ENCODE measurements around the gene ACMSD. TPM values are rescaled to one million over a fixed set of nuclear protein-coding genes. Genes with fewer than 3 reads are reported as not detected.

ACMSD gene
- total and polyA plus RNA-seq, 2 of the 13 experiments (the other 11 are each of a cell fraction or from before 2014, with no cell fraction given), result not detected

DNA sequence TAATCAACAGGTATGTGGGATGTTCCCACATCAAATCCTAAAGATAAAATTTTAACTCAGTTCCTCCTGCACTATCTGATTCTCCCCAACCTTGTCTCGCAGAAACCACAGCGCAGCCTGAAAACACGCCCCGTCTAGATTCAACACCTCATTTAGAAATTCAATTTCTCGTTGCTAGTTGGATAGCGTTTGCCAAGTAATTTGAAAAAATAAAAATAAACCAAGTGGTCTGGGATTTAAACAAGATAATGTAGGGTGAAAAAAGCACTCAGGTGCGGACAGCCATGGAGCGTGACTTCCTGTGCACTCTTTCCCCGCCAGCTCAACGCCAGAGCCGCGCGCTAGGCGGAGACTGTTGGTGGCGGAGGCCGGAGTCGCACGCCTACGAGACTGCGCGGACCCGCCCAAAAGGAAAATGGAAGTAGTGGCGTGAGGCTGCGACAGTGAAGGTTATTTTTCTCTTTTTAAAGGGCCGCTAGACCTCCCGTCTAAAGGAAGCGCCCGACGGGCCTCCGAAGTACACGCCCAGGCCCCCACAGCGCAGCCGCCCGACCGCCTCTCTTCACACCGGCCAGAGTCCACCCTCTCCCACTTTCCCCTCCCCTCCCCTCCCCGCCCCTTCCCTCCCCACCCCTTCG, 79.6 kb downstream of the ACMSD start (continued):
- TF ChIP-seq, protein P1, sequence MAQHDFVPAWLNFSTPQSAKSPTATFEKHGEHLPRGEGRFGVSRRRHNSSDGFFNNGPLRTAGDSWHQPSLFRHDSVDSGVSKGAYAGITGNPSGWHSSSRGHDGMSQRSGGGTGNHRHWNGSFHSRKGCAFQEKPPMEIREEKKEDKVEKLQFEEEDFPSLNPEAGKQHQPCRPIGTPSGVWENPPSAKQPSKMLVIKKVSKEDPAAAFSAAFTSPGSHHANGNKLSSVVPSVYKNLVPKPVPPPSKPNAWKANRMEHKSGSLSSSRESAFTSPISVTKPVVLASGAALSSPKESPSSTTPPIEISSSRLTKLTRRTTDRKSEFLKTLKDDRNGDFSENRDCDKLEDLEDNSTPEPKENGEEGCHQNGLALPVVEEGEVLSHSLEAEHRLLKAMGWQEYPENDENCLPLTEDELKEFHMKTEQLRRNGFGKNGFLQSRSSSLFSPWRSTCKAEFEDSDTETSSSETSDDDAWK (CRISPR knock-in tag; IDR thresholded peaks at IDR 0.05), result no peak
- TF ChIP-seq ZNF557 (CRISPR knock-in tag; IDR thresholded peaks at IDR 0.05), result 0 out of 2 replicates have a peak, but pooled peaks have one; percentile 28
- no peak for TF ChIP-seq TBL1XR1 (IDR thresholded peaks at IDR 0.05; ENCODE audit: borderline replicate concordance, low read length, partially characterized antibody)
- no peak for TF ChIP-seq HOXA9 (CRISPR knock-in tag; IDR thresholded peaks at IDR 0.05; ENCODE audit: borderline replicate concordance)
- TF ChIP-seq SRY (CRISPR knock-in tag; IDR thresholded peaks at IDR 0.05), result peak; percentile 96
- no peak for TF ChIP-seq SMAD1 (CRISPR knock-in tag; IDR thresholded peaks at IDR 0.05; ENCODE audit: borderline replicate concordance, low read depth)
- TF ChIP-seq, protein P2, sequence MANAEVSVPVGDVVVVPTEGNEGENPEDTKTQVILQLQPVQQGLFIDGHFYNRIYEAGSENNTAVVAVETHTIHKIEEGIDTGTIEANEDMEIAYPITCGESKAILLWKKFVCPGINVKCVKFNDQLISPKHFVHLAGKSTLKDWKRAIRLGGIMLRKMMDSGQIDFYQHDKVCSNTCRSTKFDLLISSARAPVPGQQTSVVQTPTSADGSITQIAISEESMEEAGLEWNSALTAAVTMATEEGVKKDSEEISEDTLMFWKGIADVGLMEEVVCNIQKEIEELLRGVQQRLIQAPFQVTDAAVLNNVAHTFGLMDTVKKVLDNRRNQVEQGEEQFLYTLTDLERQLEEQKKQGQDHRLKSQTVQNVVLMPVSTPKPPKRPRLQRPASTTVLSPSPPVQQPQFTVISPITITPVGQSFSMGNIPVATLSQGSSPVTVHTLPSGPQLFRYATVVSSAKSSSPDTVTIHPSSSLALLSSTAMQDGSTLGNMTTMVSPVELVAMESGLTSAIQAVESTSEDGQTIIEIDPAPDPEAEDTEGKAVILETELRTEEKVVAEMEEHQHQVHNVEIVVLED (CRISPR knock-in tag; IDR thresholded peaks at IDR 0.05; ENCODE audit: borderline replicate concordance), result peak; percentile 58; the same call in 1 of the 2 replicates
- TF ChIP-seq KMT2B (CRISPR knock-in tag; IDR thresholded peaks at IDR 0.05), result no peak
- TF ChIP-seq ARNTL (CRISPR knock-in tag; IDR thresholded peaks at IDR 0.05), result no peak
- TF ChIP-seq, protein P3, sequence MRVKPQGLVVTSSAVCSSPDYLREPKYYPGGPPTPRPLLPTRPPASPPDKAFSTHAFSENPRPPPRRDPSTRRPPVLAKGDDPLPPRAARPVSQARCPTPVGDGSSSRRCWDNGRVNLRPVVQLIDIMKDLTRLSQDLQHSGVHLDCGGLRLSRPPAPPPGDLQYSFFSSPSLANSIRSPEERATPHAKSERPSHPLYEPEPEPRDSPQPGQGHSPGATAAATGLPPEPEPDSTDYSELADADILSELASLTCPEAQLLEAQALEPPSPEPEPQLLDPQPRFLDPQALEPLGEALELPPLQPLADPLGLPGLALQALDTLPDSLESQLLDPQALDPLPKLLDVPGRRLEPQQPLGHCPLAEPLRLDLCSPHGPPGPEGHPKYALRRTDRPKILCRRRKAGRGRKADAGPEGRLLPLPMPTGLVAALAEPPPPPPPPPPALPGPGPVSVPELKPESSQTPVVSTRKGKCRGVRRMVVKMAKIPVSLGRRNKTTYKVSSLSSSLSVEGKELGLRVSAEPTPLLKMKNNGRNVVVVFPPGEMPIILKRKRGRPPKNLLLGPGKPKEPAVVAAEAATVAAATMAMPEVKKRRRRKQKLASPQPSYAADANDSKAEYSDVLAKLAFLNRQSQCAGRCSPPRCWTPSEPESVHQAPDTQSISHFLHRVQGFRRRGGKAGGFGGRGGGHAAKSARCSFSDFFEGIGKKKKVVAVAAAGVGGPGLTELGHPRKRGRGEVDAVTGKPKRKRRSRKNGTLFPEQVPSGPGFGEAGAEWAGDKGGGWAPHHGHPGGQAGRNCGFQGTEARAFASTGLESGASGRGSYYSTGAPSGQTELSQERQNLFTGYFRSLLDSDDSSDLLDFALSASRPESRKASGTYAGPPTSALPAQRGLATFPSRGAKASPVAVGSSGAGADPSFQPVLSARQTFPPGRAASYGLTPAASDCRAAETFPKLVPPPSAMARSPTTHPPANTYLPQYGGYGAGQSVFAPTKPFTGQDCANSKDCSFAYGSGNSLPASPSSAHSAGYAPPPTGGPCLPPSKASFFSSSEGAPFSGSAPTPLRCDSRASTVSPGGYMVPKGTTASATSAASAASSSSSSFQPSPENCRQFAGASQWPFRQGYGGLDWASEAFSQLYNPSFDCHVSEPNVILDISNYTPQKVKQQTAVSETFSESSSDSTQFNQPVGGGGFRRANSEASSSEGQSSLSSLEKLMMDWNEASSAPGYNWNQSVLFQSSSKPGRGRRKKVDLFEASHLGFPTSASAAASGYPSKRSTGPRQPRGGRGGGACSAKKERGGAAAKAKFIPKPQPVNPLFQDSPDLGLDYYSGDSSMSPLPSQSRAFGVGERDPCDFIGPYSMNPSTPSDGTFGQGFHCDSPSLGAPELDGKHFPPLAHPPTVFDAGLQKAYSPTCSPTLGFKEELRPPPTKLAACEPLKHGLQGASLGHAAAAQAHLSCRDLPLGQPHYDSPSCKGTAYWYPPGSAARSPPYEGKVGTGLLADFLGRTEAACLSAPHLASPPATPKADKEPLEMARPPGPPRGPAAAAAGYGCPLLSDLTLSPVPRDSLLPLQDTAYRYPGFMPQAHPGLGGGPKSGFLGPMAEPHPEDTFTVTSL (CRISPR knock-in tag; IDR thresholded peaks at IDR 0.05; ENCODE audit: borderline replicate concordance), result peak; percentile 47; the same call in 1 of the 2 replicates
- TF ChIP-seq IRX3 (CRISPR knock-in tag; IDR thresholded peaks at IDR 0.05; ENCODE audit: borderline replicate concordance, low read depth), result peak; percentile 63; the same call in 1 of the 2 replicates
- TF ChIP-seq KLF6 (CRISPR knock-in tag; IDR thresholded peaks at IDR 0.05), result no peak
- no peak for TF ChIP-seq ZBTB38 (CRISPR knock-in tag; IDR thresholded peaks at IDR 0.05)
